Bronchial epithelial cell (primary cell): ENCODE measurements around the gene UCHL1. TPM values are rescaled to one million over a fixed set of nuclear protein-coding genes. Genes with fewer than 3 reads are reported as not detected.
"Not testable (repeated sequence)": the region's sequence is repeated elsewhere in the genome, so short reads cannot be mapped to it uniquely, and the experiment has no call there.

ENCODE experiments used
- DNase-seq: peaks from one replicate; pipeline ENCODE4 v3.0.0-alpha.2; 2010; ENCODE audit warnings: low read depth
- FAIRE-seq: peaks from 2 replicates; lab custom pipeline; 2011; peaks lifted over from hg19 to GRCh38; lab: Jason Lieb, UNC
- H3K27me3 ChIP-seq: 2 replicates; pipeline ENCODE4 v1.5.1; 2011; ENCODE audit warnings: low read length; ENCODE audit not compliant: control insufficient read depth, insufficient read depth
- H3K36me3 ChIP-seq: 2 replicates; pipeline ENCODE4 v1.5.1; 2011; ENCODE audit warnings: low read length; ENCODE audit not compliant: control insufficient read depth, insufficient read depth
- H3K4me3 ChIP-seq: 2 replicates; pipeline ENCODE4 v1.5.1; 2011; ENCODE audit warnings: mild to moderate bottlenecking, low read depth, low read length, control low read depth
- CTCF ChIP-seq: IDR thresholded peaks from 2 replicates; pipeline ENCODE4 v1.5.1; 2011; ENCODE audit warnings: mild to moderate bottlenecking, moderate library complexity, low read length, control low read depth, inconsistent platforms; ENCODE audit not compliant: insufficient read depth, severe bottlenecking
- total RNA-seq: library from RNA; depleted of rRNA; stranded (reverse); fragments of >200 nt; gene quantifications from 2 replicates; pipeline ENCODE4 v1.2.1, GENCODE V29; 2014

Gene UCHL1
- total RNA-seq, 1 donor from 2014 or later = 28.4 TPM

DNA sequence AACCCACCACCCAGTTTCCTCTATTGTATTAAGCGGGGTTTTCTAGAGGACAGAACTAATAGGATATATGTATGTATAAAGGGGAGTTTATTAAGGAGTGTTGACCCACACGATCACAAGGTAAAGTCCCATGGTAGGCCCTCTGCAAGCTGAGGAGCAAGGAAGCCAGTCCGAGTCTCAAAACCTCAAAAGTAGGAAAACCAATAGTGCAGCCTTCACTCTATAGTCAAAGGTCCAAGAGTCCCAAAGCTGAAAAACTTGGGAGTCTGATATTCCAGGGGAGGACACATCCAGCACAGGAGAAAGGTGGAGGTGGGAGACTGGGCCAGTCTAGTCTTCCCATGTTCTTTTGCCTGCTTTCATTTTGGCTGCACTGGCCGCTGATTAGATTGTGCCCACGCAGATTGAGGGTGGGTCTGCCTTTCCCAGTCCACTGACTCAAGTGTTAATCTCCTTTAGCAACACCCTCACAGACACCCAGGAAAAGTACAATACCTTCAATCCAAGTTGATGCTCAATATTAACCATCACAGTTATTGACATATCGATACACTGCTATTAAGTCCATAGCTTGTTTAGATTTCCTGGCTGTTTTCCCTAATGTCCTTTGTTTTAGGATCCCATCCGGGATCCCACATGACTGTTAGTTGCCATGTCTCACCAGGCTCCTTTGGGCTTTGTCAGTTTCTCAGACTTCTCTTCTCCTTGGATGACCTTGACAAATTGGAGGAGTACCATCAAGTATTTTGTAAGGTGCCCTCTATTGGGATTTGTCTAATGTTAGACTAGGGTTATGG lies 12.2 kb downstream of the UCHL1 start:
- H3K27me3 ChIP-seq = no peaks in the 10 kb centered on the region
- DNase-seq (no peak), FAIRE-seq (no peak)
- TF ChIP-seq CTCF = no peak
- H3K36me3 ChIP-seq = no peaks in the 10 kb centered on the region
- H3K4me3 ChIP-seq = no peak overlapping the region

DNA sequence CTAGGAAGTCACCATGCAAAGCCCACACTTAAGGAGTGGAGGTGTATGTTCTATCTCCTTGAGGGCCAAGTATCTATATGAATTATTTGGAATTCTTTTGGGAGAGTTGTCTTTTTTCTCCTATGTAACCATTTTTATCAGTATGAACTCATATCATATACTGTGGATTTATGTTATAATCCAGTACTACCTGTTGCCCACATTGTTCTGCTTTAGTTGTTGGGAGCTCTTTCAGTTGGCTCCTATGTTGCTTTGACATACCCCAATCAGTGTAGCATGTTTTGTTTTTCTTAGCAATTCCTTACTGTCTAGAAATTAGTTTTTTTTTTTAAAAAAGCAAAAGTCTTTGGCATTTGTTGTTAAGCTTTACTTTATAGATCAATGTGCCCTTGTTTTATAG lies 13.0 kb downstream of the UCHL1 start:
- no peak for FAIRE-seq
- no peak for TF ChIP-seq CTCF
- H3K36me3 ChIP-seq = no peaks in the 10 kb centered on the region
- H3K27me3 ChIP-seq = no peaks in the 10 kb centered on the region
- no peak for DNase-seq
- H3K4me3 ChIP-seq = no peak overlapping the region

DNA sequence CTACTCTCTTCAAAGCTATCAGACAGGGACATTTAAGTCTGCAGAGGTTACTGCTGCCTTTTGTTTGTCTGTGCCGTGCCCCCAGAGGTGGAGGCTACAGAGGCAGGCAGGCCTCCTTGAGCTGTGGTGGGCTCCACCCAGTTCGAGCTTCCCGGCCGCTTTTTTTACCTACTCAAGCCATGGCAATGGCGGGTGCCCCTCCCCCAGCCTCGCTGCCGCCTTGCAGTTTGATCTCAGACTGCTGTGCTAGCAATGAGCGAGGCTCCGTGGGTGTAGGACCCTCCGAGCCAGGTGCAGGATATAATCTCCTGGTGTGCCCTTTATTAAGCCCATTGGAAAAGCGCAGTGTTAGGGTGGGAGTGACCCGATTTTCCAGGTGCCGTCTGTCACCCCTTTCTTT lies 19.2 kb downstream of the UCHL1 start:
- FAIRE-seq, H3K4me3 ChIP-seq, H3K27me3 ChIP-seq, H3K36me3 ChIP-seq, DNase-seq: not testable (repeated sequence)

DNA sequence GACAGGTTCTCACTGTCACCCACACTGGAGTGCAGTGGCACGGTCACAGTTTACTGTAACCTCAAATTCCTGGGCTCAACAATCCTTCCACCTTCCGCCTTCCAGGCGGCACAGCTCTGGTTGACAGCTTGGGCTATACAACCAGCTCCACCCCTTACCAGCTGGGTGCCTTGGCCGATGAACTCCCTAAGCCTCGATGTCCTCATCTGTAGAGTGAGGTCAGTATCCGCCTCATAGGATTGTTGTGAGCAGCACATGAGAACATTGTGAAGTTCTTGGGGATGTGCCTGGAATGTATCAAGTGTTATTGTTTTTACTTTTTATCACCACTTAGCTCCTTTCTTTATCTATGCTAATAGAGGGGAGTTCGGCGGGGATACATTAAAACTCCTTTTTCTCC lies 23.3 kb downstream of the UCHL1 start:
- no peaks in the 10 kb centered on the region for H3K27me3 ChIP-seq
- DNase-seq = no peak
- no peak overlapping the region for H3K4me3 ChIP-seq
- H3K36me3 ChIP-seq = no peaks in the 10 kb centered on the region
- TF ChIP-seq CTCF = no peak
- no peak for FAIRE-seq

GRCh38 chr4:41281038-41281634 lies 24.4 kb downstream of the UCHL1 start:
- FAIRE-seq = no peak

More at GRCh38 chr4:41281038-41281634, 24.4 kb downstream of the UCHL1 start:
- Histone ChIP-seq H3K4me3 (no peak overlapping the region), H3K36me3 (no peaks in the 10 kb centered on the region), H3K27me3 (no peaks in the 10 kb centered on the region)
- peak; percentile 70 for TF ChIP-seq CTCF
- DNase-seq = peak; percentile 73
